Testis (tissue), 2 donors: ENCODE measurements around the gene ATRN.

ENCODE experiments used
- CTCF ChIP-seq, 3 experiments: fragments of 450-650 bp in 2 of 3; fragments of 200-600 bp in 1 of 3; sonication (generic) in 1 of 3; IDR thresholded peaks; one replicate each; pipeline ENCODE4 v1.5.1; 2016 to 2019; ENCODE audit warnings: antibody characterized with exemption in 3 of 3, mild to moderate bottlenecking in 2 of 3, moderate library complexity in 1 of 3
- POLR2A ChIP-seq: fragments of 450-650 bp; IDR thresholded peaks from one replicate; pipeline ENCODE4 v1.6.1; 2017; ENCODE audit warnings: antibody characterized with exemption, mild to moderate bottlenecking, moderate library complexity

GRCh38 chr20:3471397-3472021 is 691 bp downstream of the ATRN start:
- TF ChIP-seq CTCF (IDR thresholded peaks at IDR 0.05) (no peak), POLR2A (no peak)
